Activated B cell treated with CpG ODN at 0.5 μM for 24 hours (primary cell): ENCODE measurements around the gene EML6. TPM values are rescaled to one million over a fixed set of nuclear protein-coding genes. Genes with fewer than 3 reads are reported as not detected.

Source experiments
- ATAC-seq: fragments of 200-7000 bp; cut with Tn5 transposase; one replicate; pipeline ENCODE4 v1.10.0; 2021; ENCODE audit warnings: low read depth, mild to moderate bottlenecking, moderate library complexity
- CTCF ChIA-PET: fragments of 350-600 bp; sonication (Branson Sonifier 250); formaldehyde crosslinking; loops from one replicate; lab custom pipeline; 2021; ENCODE audit warnings: antibody characterized with exemption; lab: Charles Lee
- POLR2A ChIA-PET: fragments of 350-600 bp; sonication (Branson Sonifier 250); formaldehyde crosslinking; loops from one replicate; lab custom pipeline; 2021; ENCODE audit warnings: antibody characterized with exemption; lab: Charles Lee
- DNase-seq: peaks from one replicate; pipeline ENCODE4 v3.0.0; 2022
- H3K27ac Mint-ChIP-seq: one replicate; pipeline ENCODE4 v1.8.0; 2020; ENCODE audit warnings: mixed read lengths
- H3K27me3 Mint-ChIP-seq: one replicate; pipeline ENCODE4 v1.8.0; 2021; ENCODE audit warnings: mixed read lengths
- H3K36me3 Mint-ChIP-seq: one replicate; pipeline ENCODE4 v1.8.0; 2021; ENCODE audit warnings: low read depth, mixed read lengths
- H3K4me1 Mint-ChIP-seq: one replicate; pipeline ENCODE4 v1.8.0; 2021; ENCODE audit warnings: mixed read lengths
- H3K4me3 Mint-ChIP-seq: one replicate; pipeline ENCODE4 v1.8.0; 2020; ENCODE audit warnings: mild to moderate bottlenecking, mixed read lengths
- H3K9me3 Mint-ChIP-seq: one replicate; pipeline ENCODE4 v1.8.0; 2020; ENCODE audit warnings: mixed read lengths
- intact Hi-C: fragments of 100-400 bp; cut with micrococcal nuclease; formaldehyde crosslinking; loops from one replicate; pipeline ENCODE4 v1.15.1; 2024
- total RNA-seq: library from RNA; stranded (reverse); gene quantifications from 2 replicates; pipeline ENCODE4 v1.2.3, GENCODE V29; 2022
- TF ChIP-seq, protein P1 (sequence below): fragments of 200-600 bp; IDR thresholded peaks from one replicate; pipeline ENCODE4 v1.8.0; 2022; ENCODE audit warnings: antibody characterized with exemption, mild to moderate bottlenecking

EML6 gene
- total RNA-seq, 1 donor from 2014 or later: 31.5 TPM

DNA sequence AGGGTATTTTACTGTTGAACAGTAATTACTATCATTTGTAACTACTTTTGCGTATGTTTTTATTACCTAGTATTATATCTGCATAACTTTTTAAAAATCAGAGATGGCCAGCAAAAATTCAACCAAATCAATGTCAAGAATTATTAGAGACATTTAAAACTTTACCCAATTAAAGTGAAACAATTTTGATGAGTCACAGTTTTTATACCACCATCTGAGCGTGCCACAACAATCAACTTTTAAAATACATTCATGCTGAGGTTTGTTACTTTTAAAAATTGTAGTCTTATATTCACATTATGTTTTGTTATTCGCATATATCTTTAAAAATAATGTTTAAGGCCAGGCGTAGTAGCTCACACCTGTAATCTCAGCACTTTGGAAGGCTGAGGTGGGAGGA is 211.9 kb downstream of the EML6 start:
- TF ChIP-seq, protein P1, sequence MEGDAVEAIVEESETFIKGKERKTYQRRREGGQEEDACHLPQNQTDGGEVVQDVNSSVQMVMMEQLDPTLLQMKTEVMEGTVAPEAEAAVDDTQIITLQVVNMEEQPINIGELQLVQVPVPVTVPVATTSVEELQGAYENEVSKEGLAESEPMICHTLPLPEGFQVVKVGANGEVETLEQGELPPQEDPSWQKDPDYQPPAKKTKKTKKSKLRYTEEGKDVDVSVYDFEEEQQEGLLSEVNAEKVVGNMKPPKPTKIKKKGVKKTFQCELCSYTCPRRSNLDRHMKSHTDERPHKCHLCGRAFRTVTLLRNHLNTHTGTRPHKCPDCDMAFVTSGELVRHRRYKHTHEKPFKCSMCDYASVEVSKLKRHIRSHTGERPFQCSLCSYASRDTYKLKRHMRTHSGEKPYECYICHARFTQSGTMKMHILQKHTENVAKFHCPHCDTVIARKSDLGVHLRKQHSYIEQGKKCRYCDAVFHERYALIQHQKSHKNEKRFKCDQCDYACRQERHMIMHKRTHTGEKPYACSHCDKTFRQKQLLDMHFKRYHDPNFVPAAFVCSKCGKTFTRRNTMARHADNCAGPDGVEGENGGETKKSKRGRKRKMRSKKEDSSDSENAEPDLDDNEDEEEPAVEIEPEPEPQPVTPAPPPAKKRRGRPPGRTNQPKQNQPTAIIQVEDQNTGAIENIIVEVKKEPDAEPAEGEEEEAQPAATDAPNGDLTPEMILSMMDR: no peak
- intact Hi-C loops: no loop called here
- H3K27me3 Mint-ChIP-seq: no peaks in the 10 kb centered on the region
- H3K4me3 Mint-ChIP-seq: no peak overlapping the region
- no peak for ATAC-seq
- CTCF ChIA-PET: no interaction called here
- DNase-seq: no peak
- POLR2A ChIA-PET: no interaction called here
- H3K4me1 Mint-ChIP-seq: no peaks in the 10 kb centered on the region
- H3K9me3 Mint-ChIP-seq: peaks cover 2% of the 10 kb centered on the region
- H3K27ac Mint-ChIP-seq: no peak overlapping the region
- H3K36me3 Mint-ChIP-seq: peaks cover 6% of the 10 kb centered on the region

DNA sequence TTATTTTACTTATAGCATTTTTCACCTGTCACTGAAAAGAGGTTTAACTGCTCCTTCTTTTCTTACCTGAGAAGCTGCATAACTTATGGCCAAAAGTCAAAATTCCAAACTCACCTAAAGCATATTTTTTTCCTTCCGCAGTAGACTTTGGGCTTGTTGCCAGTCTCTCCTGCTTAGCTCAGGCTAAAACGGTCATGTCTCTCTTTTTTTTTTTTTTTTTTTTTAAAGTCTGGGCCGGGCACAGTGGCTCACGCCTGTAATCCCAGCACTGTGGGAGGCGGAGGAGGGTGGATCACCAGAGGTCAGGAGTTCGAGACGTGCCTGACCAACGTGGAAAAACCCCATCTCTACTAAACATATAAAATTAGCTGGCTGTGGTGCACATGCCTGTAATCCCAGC is 213.3 kb downstream of the EML6 start:
- intact Hi-C loops: no loop called here
- TF ChIP-seq, protein P1: no peak
- Mint-ChIP-seq H3K36me3 (peaks cover 8% of the 10 kb centered on the region), H3K4me3 (no peak overlapping the region), H3K27ac (no peak overlapping the region), H3K4me1 (no peaks in the 10 kb centered on the region), H3K9me3 (peaks cover 2% of the 10 kb centered on the region), H3K27me3 (no peaks in the 10 kb centered on the region)
- ChIA-PET POLR2A (no interaction called here), CTCF (no interaction called here)
- DNase-seq: no peak
- ATAC-seq: no peak

DNA sequence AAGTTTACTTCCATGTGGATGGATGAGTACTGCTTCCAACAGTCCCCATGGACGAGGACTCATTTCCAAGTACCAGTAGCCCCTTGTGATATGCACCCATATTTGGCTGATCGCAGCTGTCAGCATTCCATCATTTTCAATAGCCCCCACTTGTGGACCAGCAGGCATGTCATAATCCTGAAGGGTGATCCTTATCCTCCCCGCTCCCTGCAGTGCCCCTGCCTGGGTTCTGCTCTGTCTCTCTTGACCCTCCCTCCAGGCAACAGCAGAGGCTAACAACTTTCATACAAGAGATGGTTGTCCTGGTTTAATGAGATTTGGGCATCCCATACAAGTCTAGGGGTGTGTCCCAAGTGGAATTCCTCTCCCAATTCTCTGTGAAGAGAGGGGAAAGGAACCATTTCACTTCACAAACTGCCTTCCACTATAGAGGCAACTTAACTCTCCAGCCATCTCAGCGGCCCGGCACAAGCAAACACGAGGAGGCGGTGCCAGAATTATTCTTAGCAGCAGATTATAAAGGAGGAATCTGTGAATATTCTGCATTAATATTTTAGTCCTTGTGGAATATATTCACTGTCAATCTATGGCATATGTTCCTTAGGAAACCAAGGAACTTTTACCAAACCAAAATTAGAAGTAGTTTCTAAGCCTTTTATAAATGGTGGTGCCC is 216.1 kb downstream of the EML6 start:
- intact Hi-C loops: no loop called here
- TF ChIP-seq, protein P1: no peak
- peaks cover 8% of the 10 kb centered on the region for H3K36me3 Mint-ChIP-seq
- CTCF ChIA-PET: no interaction called here
- no peaks in the 10 kb centered on the region for H3K27me3 Mint-ChIP-seq
- POLR2A ChIA-PET: no interaction called here
- no peak overlapping the region for H3K4me3 Mint-ChIP-seq
- H3K9me3 Mint-ChIP-seq: peaks cover 2% of the 10 kb centered on the region
- H3K4me1 Mint-ChIP-seq: no peaks in the 10 kb centered on the region
- no peak overlapping the region for H3K27ac Mint-ChIP-seq
- ATAC-seq: no peak
- no peak for DNase-seq

DNA sequence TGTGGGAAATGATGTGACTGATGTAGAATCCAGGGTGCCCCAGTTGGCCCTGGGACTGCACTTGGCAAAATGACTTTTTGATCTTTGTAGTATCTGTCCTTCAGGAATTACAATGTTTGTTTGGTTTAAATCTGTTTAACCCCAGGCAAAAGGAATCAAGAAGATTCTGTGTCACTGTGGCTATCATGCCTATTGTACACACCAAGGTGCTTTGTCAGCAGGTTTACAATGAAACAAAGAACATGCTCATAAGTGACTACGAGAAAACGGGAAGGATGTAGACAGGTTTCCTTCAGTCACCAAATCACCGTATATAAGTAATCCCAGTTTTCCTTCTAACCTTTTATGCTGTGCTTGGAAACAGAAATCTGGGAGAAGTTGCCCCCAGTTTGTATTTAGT is 217.3 kb downstream of the EML6 start:
- no peak overlapping the region for H3K27ac Mint-ChIP-seq

DNA sequence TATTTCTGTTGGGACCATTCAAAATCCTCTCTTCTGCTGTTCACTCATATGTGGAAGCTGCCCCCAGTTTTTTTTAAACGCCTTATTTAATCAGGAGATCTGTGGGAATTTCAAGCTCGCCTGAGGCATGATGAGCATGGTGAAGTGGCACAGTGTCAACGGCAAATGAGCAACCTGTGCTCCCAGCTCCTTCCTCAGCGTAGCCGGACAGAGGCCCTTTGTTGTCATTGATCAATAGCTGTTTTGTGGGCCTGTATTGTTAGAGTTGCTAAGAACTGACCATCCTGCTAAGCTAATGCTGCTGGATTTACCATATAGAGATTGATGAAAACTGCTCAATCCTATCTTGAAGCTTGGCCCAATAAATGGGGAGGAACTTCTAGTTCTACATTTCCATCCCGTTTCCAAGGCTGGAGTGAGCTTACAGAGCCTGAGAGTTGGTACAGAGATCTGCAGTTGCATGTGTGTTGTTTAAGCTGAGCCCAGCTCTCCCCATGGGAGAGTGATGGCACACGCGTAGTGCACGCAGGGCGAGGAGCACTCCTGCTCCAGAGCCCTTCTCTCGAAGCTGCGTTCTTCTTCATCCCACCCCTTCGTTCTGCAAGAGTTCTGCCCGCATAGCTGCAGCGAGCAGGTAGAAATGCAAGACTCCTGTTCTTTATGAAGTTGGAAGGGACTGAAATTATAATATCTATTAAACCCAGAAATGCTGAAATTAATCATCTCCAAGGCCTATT is 218.0 kb downstream of the EML6 start:
- no peak overlapping the region for H3K4me3 Mint-ChIP-seq
- H3K27me3 Mint-ChIP-seq: no peaks in the 10 kb centered on the region
- peaks cover 8% of the 10 kb centered on the region for H3K36me3 Mint-ChIP-seq
- intact Hi-C loops: no loop called here
- CTCF ChIA-PET: no interaction called here
- no peak overlapping the region for H3K27ac Mint-ChIP-seq
- POLR2A ChIA-PET: no interaction called here
- H3K4me1 Mint-ChIP-seq: no peaks in the 10 kb centered on the region
- peaks cover 2% of the 10 kb centered on the region for H3K9me3 Mint-ChIP-seq
- DNase-seq (no peak), ATAC-seq (no peak)
- TF ChIP-seq, protein P1: no peak

More for the DNA sequence above, 217.3 kb downstream of the EML6 start:
- no peak for DNase-seq
- POLR2A ChIA-PET: no interaction called here
- no peak overlapping the region for H3K4me3 Mint-ChIP-seq
- peaks cover 2% of the 10 kb centered on the region for H3K9me3 Mint-ChIP-seq
- no peak for ATAC-seq
- intact Hi-C loops: no loop called here
- TF ChIP-seq, protein P1: no peak
- CTCF ChIA-PET: no interaction called here
- H3K36me3 Mint-ChIP-seq: peaks cover 8% of the 10 kb centered on the region
- H3K27me3 Mint-ChIP-seq: no peaks in the 10 kb centered on the region
- H3K4me1 Mint-ChIP-seq: no peaks in the 10 kb centered on the region
